Fibroblast of upper back skin (primary cell): ENCODE measurements around the gene S100A8.

Experiments
- DNase-seq: peaks from one replicate; pipeline ENCODE4 v3.0.0-alpha.2; 2013

S100A8 gene

DNA sequence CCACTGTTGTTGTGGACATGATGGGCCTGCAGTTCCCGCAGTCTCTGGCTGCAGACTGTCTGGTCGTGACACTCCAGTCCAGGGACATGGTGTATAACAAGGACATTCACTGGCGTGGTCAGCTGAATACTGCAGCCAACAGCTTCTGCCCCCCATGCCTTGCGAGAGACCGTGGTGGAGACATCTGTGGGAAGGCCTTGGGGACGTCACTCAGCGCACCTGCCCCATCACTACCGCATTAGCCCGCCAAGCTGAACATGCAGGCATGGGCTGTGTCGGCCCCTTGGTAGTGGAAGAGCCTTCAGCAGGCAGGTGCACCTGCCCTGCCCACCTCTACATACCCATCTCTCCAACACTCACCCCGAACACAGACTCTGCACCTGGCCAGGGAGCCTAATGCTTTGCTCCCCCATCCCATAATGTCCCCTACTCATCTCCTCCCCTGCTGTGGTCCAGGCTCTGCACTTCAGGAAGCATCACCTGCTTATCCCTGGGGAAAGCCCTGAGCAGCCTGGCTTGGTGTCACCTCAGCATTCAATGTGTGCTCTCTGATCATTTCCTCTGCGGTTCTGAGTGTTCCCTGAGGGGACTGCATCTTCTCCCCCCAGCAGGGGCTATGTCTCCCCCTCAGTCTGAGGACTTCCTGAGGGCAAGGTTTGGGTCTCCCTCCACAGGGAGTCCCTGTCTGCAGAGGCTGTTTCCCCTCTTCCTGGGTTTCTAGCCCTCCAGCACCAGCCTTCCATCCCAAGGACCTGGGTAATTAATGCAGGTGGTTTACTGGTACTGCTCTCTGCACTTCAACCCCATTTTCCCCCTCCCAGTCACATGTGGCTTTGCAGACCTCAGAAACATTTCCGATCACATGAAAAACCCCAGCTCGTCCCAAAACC, 45.4 kb downstream of the S100A8 start:
- DNase-seq: no peak

DNA sequence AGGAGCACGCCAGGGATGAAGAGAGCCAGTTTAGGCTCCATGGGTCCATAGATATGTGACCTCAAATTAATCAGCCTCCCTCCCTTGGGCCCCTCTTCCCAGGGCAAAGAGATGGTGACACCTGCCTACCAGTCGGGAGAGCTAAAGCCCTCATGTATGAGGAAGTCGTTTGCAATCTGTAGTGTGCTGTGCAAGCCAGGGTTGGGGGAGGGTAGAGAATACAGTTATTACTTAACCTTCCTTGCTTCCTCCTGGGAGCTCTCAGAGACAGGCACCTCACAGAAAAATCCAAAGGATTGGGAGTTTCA, 46.2 kb downstream of the S100A8 start:
- no peak for DNase-seq

DNA sequence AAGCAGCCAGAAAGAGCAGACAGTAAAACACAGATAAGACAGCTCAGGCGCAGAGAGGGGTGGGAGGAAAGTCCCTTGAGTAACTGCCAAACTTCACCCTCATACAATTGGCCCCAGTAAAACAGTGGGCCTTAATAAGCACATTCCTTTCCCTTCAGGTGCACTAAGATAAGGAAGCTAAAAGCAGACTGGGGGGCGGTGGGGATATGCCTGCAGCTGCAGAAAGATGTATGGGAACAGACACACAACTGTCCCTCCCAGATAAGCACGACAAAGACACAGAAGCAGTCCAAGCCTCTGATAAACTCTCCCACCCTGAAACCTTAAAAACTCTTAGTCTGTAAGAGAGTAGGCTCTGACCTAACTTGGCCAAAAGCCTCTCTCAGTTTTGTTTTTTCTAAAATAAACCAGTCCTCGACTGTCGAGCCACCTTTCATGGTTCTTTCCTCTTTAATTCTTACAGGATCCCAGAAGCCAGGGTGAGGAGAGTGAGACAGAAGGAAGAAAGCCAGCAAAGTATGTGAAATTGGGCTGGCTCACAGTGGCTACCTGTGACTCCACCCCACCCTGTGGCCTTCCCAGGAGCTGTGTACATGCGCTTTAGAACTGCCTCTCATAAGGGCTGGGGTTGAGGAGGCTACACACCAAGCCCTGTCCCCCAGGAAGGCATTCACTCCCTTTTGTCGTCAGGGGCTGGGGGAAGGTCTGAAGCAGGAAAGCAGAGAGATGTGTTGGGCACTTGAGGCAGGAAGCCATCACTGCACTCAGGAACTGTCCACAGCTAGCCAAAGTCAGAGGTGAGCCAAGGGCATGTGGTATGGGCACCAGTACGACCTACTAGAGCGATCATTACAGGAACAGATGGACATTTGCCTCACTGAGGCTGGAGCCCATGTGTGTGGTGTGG, 46.8 kb downstream of the S100A8 start:
- DNase-seq: no peak

DNA sequence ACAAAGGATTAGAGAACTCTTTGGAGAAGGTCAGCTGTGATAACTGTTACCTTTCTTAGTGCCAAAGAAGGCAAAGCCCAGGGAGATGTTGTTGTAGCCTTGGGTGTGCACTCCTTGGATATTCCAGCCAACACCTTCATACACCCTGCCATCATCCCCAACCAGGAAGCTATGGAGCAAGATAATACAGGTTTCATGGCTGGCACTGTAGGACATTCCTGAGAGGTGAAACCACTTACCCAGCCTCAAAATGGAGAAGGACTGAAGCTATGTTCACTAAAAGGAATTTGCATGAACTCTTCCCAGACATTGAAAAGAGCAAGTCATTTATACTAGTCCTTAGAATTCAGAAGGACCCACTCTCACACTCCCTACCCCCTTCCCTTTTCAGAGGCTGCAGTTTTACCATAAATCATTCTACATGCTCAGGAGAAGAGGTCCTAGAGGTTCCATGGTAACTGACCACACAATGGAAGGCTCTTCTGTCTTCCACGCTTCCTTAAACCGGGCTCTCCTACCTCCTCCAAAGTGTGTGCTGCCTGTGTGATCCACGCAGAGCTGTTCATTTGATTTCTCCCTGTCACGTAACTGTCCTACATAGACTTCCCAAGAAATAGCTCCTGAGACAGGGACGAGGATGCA, 47.7 kb downstream of the S100A8 start:
- DNase-seq: no peak

DNA sequence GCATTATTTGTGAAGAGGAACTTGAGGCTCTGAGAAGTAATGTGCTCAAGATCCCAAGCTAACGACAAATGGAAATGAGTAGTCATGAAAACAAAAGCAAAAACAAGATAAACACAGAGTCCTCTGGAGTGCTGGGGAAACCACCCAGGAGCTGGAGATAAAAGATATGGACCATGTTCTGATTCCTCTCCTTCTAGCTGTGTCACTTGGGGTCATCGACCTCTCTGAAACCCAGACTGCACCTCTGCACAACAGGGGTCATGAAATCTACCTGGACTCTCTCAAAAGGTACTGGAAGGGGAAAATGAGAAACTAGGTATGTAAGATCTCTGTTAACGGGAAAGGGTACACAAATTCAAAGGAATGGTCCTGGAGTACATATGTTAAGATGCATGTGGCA, 48.7 kb downstream of the S100A8 start:
- DNase-seq: no peak

DNA sequence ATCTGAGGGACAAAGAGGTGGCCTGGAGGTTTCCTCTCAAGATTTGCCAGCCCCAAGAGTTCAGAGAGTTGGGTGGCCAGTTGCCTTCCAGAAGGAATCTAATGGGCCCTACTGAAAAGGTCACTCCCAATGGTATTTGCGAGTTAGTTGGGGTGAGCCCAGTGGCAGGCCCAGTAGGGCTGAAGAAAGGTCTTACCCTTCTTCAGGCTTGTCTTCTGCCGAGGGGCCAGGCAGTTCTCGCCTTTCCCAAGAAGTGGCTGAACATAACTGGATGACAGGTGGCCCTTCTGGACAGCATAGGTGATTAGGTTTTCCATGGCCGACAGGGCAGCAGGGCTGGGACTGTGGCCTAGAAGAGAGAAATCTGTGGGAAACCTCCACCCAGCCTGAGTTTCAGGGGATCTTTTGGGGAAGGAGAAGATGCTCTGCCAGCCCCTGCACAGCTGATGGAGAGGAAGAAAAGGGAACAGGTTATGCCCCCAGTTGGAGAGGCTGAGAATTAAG, 49.4 kb downstream of the S100A8 start:
- no peak for DNase-seq

DNA sequence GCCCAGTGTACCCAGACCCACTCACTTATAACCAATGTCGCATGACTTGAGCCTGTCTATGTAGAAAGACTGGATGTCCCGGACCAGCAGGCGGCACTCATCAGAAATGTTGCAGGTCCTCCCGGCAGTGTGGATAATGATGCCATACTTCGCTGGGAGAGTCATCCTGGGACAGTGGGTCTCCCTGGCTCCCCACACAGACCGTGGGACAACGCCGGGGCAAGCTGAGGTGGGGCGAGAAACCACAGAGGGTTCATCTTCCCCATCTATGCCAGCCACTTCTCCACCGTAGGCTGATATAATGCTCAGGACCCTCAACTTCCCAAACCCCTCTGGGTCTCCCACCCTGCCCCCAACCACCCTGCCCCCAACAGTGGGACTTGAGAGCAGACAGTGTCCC, 50.5 kb downstream of the S100A8 start:
- DNase-seq: no peak
